Measurements from ENCODE around the gene IPO11.

The IPO11 gene

DNA sequence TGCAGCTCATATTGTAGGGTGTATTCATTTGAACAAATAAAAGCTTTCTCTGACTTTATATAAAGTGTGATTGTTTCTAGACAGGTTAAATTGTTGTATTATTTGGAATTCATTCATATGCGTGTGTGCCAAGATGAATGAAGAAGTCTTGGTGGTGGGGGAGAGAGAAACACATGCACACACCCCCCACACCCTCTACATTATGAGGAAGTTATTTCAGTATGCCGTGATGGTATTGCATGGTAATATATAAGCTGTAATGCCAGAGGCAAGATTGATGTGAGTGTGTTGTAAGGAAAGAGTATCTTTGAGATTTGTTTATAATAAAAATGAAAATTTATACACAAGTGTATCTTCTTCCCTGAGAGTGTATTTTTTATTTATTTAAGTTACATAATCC lies 71.0 kb downstream of the IPO11 start:
- no peak overlapping the region for H3K4me3 ChIP-seq (ENCODE audit: insufficient read depth, low read depth, low read length)
- no peaks in the 10 kb centered on the region for H3K9me3 ChIP-seq (ENCODE audit: control insufficient read depth, low read length)
- H3K27ac ChIP-seq (ENCODE audit: insufficient read depth, low read depth, low read length, poor library complexity, severe bottlenecking) = no peak overlapping the region
- no peaks in the 10 kb centered on the region for H3K27me3 ChIP-seq (ENCODE audit: control insufficient read depth, insufficient read depth, low read length, poor library complexity, severe bottlenecking)
- no CpG with 5 or more reads among the region's 2 CpGs for WGBS, 2 experiments
- peaks cover 6% of the 10 kb centered on the region for H3K36me3 ChIP-seq (ENCODE audit: control insufficient read depth, insufficient read depth, low read length)
- no peaks in the 10 kb centered on the region for H3K4me1 ChIP-seq (ENCODE audit: control insufficient read depth, insufficient read depth, low read length)

DNA sequence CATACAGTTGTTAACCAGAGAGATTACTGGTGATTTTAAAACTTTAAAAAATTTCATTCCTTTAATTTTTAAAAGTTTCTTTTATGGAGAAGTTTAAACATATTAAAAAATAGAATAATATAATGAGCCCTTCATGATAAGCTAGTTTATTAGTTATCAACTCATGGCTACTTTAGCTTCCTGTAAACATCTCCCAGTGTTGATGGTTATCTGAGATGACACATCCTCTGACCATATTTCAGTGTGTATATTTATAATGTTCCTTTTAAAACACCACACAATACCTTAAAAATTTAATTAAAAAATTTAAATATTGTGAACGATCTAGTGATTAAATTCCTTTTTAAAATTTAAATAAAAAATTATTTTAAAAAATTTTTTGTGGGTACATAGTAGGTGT lies 74.1 kb downstream of the IPO11 start:
- no CpG with 5 or more reads among the region's 1 CpG for WGBS, 2 experiments
- Histone ChIP-seq H3K9me3 (ENCODE audit: control insufficient read depth, low read length) (no peaks in the 10 kb centered on the region), H3K4me3 (ENCODE audit: insufficient read depth, low read depth, low read length) (no peak overlapping the region), H3K4me1 (ENCODE audit: control insufficient read depth, insufficient read depth, low read length) (no peaks in the 10 kb centered on the region), H3K27me3 (ENCODE audit: control insufficient read depth, insufficient read depth, low read length, poor library complexity, severe bottlenecking) (no peaks in the 10 kb centered on the region), H3K27ac (ENCODE audit: insufficient read depth, low read depth, low read length, poor library complexity, severe bottlenecking) (no peak overlapping the region), H3K36me3 (ENCODE audit: control insufficient read depth, insufficient read depth, low read length) (no peaks in the 10 kb centered on the region)

DNA sequence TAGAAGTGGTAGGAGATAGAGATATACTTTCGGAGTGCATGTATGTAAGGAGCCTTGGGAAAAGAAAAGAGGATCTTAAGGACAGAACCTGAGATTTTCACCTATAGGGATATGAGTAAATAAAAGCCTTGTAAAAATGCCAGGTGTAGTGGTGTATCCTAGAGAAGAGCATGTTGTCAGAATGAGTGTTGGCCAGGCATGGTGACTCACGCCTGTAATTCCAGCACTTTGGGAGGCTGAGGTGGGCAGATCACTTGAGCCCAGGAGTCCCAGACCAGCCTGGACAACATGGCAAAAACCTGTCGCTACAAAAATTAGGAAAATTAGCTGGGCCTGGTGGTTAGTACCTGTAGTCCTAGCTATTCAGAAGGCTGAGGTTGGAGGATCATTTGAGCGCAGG lies 76.0 kb downstream of the IPO11 start:
- WGBS, 2 experiments = 71 to 73% methylated on average over 4 of the region's 4 CpGs
- H3K27me3 ChIP-seq (ENCODE audit: control insufficient read depth, insufficient read depth, low read length, poor library complexity, severe bottlenecking) = no peaks in the 10 kb centered on the region
- no peaks in the 10 kb centered on the region for H3K4me1 ChIP-seq (ENCODE audit: control insufficient read depth, insufficient read depth, low read length)
- H3K4me3 ChIP-seq (ENCODE audit: insufficient read depth, low read depth, low read length) = no peak overlapping the region
- no peaks in the 10 kb centered on the region for H3K9me3 ChIP-seq (ENCODE audit: control insufficient read depth, low read length)
- H3K36me3 ChIP-seq (ENCODE audit: control insufficient read depth, insufficient read depth, low read length) = no peaks in the 10 kb centered on the region
- no peak overlapping the region for H3K27ac ChIP-seq (ENCODE audit: insufficient read depth, low read depth, low read length, poor library complexity, severe bottlenecking)

DNA sequence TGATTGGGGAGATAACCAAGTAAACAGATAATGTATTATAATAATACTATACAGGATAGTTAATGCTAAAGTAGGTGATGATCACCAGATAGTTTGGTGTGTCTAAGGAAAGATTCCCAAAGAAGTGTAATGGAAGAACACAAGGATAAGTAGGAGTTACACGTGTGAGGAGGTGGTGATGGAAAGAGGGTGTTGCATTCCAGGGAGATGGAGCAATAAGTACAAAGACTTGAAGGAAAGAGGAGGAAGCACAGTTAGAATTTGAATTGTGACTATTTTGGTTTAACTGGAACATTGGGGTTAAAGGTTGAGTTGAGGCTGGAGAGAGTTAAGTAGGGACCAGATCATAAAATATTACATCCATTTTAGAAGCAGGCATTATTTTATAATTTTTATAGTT lies 76.9 kb downstream of the IPO11 start:
- H3K9me3 ChIP-seq (ENCODE audit: control insufficient read depth, low read length) = no peaks in the 10 kb centered on the region
- H3K27ac ChIP-seq (ENCODE audit: insufficient read depth, low read depth, low read length, poor library complexity, severe bottlenecking) = no peak overlapping the region
- no peaks in the 10 kb centered on the region for H3K27me3 ChIP-seq (ENCODE audit: control insufficient read depth, insufficient read depth, low read length, poor library complexity, severe bottlenecking)
- H3K4me3 ChIP-seq (ENCODE audit: insufficient read depth, low read depth, low read length) = no peak overlapping the region
- no peaks in the 10 kb centered on the region for H3K36me3 ChIP-seq (ENCODE audit: control insufficient read depth, insufficient read depth, low read length)
- H3K4me1 ChIP-seq (ENCODE audit: control insufficient read depth, insufficient read depth, low read length) = no peaks in the 10 kb centered on the region
- 60 to 72% methylated on average over 1 of the region's 1 CpG for WGBS, 2 experiments

DNA sequence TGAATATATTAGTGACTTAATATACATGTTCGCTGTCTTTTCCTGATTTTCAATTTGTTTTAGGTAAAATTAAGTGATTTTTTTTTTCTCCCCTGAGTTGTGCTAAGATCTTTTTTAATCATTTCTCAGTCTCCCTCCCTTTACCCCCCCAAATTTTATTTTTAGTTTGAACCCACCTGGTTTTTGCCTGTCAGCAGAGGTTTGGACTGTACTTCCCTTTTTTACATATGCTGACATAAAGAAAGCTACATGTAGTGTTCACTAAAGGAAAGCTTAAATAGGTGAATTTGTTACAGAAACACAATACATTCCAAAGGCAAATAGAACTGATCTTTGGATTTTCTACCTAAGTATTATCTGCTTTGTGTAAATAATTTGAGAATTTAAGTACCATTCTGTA lies 82.2 kb downstream of the IPO11 start:
- H3K36me3 ChIP-seq (ENCODE audit: control insufficient read depth, insufficient read depth, low read length) = no peaks in the 10 kb centered on the region
- no peaks in the 10 kb centered on the region for H3K27me3 ChIP-seq (ENCODE audit: control insufficient read depth, insufficient read depth, low read length, poor library complexity, severe bottlenecking)
- H3K4me1 ChIP-seq (ENCODE audit: control insufficient read depth, insufficient read depth, low read length) = no peaks in the 10 kb centered on the region
- WGBS, 2 experiments = no CpG with 5 or more reads among the region's 1 CpG
- no peaks in the 10 kb centered on the region for H3K9me3 ChIP-seq (ENCODE audit: control insufficient read depth, low read length)
- H3K4me3 ChIP-seq (ENCODE audit: insufficient read depth, low read depth, low read length) = no peak overlapping the region
- no peak overlapping the region for H3K27ac ChIP-seq (ENCODE audit: insufficient read depth, low read depth, low read length, poor library complexity, severe bottlenecking)

DNA sequence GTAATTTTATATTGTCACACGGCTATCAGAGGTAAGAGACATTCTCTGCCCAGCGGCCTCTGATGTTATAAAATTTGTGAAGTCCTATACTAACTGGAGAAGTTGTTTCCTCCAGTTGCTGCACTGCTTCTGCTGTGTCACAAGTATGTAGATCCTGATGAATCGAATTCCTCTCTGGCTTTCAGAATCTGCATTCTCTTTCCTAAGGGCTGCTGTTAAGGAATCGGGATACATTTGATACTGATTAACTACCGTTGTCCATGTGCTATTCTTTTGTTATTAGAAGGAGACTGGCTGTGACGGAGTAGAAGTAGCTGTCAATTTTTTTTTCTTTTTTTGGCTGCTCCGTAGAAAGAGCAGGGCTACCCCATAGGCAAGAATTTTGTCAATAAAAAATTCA lies 84.3 kb downstream of the IPO11 start:
- no peaks in the 10 kb centered on the region for H3K36me3 ChIP-seq (ENCODE audit: control insufficient read depth, insufficient read depth, low read length)
- H3K27ac ChIP-seq (ENCODE audit: insufficient read depth, low read depth, low read length, poor library complexity, severe bottlenecking) = no peak overlapping the region
- WGBS, 2 experiments = 87 to 91% methylated on average over 7 of the region's 7 CpGs

DNA sequence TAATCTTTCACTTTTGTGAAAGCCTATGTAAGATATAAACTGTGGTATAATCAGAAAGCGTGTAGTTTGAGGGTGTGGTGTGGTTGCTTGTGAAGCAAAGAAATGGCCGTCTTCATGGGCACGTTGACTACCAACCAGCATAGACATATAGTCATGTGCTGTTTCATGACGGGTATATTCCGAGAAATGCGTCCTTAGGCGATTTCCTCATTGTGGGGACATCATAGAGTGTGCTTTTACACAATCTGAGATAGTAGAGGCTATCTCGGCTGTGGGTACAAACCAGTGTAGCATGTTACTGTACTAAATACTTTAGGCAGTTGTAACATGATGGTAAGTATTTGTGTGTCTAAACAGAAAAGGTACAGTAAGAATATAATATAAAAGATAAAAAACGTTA lies 86.4 kb downstream of the IPO11 start:
- no peaks in the 10 kb centered on the region for H3K4me1 ChIP-seq (ENCODE audit: control insufficient read depth, insufficient read depth, low read length)
- H3K4me3 ChIP-seq (ENCODE audit: insufficient read depth, low read depth, low read length) = no peak overlapping the region
- no peak overlapping the region for H3K27ac ChIP-seq (ENCODE audit: insufficient read depth, low read depth, low read length, poor library complexity, severe bottlenecking)
- WGBS, 2 experiments = 94 to 97% methylated on average over 7 to 8 of the region's 9 CpGs
- no peaks in the 10 kb centered on the region for H3K36me3 ChIP-seq (ENCODE audit: control insufficient read depth, insufficient read depth, low read length)
- no peaks in the 10 kb centered on the region for H3K9me3 ChIP-seq (ENCODE audit: control insufficient read depth, low read length)
- H3K27me3 ChIP-seq (ENCODE audit: control insufficient read depth, insufficient read depth, low read length, poor library complexity, severe bottlenecking) = no peaks in the 10 kb centered on the region

More for the DNA sequence above, 84.3 kb downstream of the IPO11 start:
- Histone ChIP-seq H3K9me3 (ENCODE audit: control insufficient read depth, low read length) (no peaks in the 10 kb centered on the region), H3K27me3 (ENCODE audit: control insufficient read depth, insufficient read depth, low read length, poor library complexity, severe bottlenecking) (no peaks in the 10 kb centered on the region), H3K4me1 (ENCODE audit: control insufficient read depth, insufficient read depth, low read length) (no peaks in the 10 kb centered on the region), H3K4me3 (ENCODE audit: insufficient read depth, low read depth, low read length) (no peak overlapping the region)

DNA sequence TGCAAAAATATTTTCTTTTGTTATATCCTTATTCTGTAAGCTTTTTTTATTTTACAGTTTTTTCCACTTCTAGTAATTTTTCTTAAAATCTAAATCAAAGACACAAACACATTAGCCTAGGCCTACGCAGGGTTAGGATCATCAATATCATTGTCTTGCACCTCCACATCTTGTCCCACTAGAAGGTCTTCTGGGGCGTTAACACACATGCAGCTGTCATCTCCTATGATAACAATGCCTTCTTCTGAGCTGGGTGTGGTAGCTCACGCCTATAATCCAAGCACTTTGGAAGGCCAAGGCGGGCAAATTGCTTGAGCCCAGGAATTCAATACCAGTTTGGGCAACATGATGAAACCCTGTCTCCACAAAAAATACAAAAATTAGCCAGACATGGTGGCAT lies 87.2 kb downstream of the IPO11 start:
- no peak overlapping the region for H3K4me3 ChIP-seq (ENCODE audit: insufficient read depth, low read depth, low read length)
- WGBS, 2 experiments = 91 to 94% methylated on average over 4 of the region's 4 CpGs
- H3K4me1 ChIP-seq (ENCODE audit: control insufficient read depth, insufficient read depth, low read length) = no peaks in the 10 kb centered on the region
- no peaks in the 10 kb centered on the region for H3K9me3 ChIP-seq (ENCODE audit: control insufficient read depth, low read length)
- H3K27ac ChIP-seq (ENCODE audit: insufficient read depth, low read depth, low read length, poor library complexity, severe bottlenecking) = no peak overlapping the region
- no peaks in the 10 kb centered on the region for H3K27me3 ChIP-seq (ENCODE audit: control insufficient read depth, insufficient read depth, low read length, poor library complexity, severe bottlenecking)
- H3K36me3 ChIP-seq (ENCODE audit: control insufficient read depth, insufficient read depth, low read length) = no peaks in the 10 kb centered on the region

DNA sequence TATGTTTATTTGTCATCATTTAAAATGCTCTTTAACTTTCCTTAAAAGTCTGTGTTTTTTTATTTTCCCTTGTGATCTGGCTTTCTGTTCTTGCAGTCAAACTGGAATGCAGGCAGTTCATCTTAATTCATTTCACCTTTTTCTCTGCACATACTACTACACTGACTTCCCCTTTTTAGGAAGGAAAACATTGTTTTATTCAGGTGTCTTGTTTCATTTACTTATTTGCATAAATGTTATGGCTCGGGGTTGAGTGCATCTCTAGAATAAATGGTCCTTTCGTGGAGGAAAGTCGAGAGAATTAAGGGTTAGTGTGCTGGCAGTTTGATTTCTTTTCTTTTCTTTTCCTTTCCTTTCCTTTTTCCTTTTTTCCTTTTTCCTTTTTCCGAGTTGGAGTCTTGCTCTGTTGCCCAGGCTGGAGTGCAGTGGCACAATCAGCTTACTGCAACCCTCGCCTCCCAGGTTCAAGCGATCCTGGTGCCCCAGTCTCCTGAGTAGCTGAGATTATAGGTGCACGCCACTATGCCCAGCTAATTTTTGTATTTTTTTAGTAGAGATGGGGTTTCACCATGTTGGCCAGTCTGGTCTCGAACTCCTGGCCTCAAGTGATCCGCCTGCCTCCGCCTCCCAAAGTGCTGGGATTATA lies 90.0 kb downstream of the IPO11 start:
- peaks cover 6% of the 10 kb centered on the region for H3K36me3 ChIP-seq (ENCODE audit: control insufficient read depth, insufficient read depth, low read length)
- H3K4me3 ChIP-seq (ENCODE audit: insufficient read depth, low read depth, low read length) = no peak overlapping the region
- H3K27ac ChIP-seq (ENCODE audit: insufficient read depth, low read depth, low read length, poor library complexity, severe bottlenecking) = no peak overlapping the region
- H3K4me1 ChIP-seq (ENCODE audit: control insufficient read depth, insufficient read depth, low read length) = no peaks in the 10 kb centered on the region
- 90 to 96% methylated on average over 10 of the region's 10 CpGs for WGBS, 2 experiments
- H3K9me3 ChIP-seq (ENCODE audit: control insufficient read depth, low read length) = no peaks in the 10 kb centered on the region
- H3K27me3 ChIP-seq (ENCODE audit: control insufficient read depth, insufficient read depth, low read length, poor library complexity, severe bottlenecking) = no peaks in the 10 kb centered on the region

DNA sequence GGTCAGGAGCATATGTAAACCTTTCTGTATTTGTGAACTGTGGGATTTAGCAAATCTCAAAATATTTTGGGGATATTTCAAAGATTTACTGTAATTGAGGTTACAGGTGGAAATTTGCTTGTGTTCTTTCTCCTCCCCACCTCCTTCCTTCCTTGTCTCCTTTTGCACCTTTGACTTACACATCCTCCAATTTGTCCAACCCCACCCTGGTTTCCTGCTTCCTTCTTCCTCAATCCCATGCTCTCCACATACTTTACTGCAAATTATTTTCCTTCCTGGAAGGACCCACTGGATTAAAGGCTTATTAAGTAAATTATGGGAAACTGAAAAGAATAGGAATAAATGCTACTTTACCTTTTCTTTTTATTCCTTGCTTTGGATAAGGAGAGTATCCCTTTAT lies 91.6 kb downstream of the IPO11 start:
- Histone ChIP-seq H3K36me3 (ENCODE audit: control insufficient read depth, insufficient read depth, low read length) (peaks cover 6% of the 10 kb centered on the region), H3K9me3 (ENCODE audit: control insufficient read depth, low read length) (no peaks in the 10 kb centered on the region), H3K4me1 (ENCODE audit: control insufficient read depth, insufficient read depth, low read length) (no peaks in the 10 kb centered on the region), H3K4me3 (ENCODE audit: insufficient read depth, low read depth, low read length) (no peak overlapping the region), H3K27me3 (ENCODE audit: control insufficient read depth, insufficient read depth, low read length, poor library complexity, severe bottlenecking) (no peaks in the 10 kb centered on the region), H3K27ac (ENCODE audit: insufficient read depth, low read depth, low read length, poor library complexity, severe bottlenecking) (no peak overlapping the region)
